GM19455 (cell line): ENCODE results near the gene ABCC3.
"Not testable (repeated sequence)": the region's sequence is repeated elsewhere in the genome, so short reads cannot be mapped to it uniquely, and the experiment has no call there.

ENCODE experiments used
- ATAC-seq: cut with Tn5 transposase; IDR thresholded peaks from one replicate; pipeline ENCODE4 v1.9.1; 2021; ENCODE audit not compliant: unreplicated experiment

The ABCC3 gene

DNA sequence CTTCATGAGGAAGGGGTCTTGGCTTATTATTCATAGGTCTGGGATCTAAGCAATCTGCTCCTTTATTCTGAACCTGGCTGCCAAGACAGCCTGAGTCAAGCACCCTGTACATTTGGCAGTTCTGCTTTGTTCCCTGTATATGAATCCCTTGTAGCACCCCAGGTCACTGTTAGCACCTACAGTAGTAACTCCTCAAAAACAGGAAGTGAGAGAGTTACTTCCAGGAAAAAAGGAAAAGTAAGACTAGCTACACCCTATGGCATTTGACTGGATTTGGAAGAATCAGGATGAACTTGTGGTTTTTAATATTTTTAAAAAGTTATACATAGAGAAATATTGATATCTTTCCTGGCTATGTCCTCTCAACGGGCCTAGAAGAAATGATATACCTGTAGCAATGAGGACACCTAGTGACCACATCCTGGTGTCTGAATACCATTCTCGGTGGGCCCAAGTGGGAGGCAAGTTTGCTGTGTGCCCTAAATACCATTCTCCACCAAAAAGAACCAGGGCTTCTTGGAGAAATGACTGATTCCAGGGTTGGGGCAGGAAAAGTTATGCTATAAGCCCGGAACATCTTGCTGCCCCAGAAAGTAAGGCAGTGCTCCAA lies 63.1 kb downstream of the ABCC3 start:
- no peak for ATAC-seq

- ATAC-seq: no peak
Observed at GRCh38 chr17:50699410-50699809, 64.7 kb downstream of the ABCC3 start.

- no peak for ATAC-seq
Observed at GRCh38 chr17:50703162-50703561, 68.5 kb downstream of the ABCC3 start.

DNA sequence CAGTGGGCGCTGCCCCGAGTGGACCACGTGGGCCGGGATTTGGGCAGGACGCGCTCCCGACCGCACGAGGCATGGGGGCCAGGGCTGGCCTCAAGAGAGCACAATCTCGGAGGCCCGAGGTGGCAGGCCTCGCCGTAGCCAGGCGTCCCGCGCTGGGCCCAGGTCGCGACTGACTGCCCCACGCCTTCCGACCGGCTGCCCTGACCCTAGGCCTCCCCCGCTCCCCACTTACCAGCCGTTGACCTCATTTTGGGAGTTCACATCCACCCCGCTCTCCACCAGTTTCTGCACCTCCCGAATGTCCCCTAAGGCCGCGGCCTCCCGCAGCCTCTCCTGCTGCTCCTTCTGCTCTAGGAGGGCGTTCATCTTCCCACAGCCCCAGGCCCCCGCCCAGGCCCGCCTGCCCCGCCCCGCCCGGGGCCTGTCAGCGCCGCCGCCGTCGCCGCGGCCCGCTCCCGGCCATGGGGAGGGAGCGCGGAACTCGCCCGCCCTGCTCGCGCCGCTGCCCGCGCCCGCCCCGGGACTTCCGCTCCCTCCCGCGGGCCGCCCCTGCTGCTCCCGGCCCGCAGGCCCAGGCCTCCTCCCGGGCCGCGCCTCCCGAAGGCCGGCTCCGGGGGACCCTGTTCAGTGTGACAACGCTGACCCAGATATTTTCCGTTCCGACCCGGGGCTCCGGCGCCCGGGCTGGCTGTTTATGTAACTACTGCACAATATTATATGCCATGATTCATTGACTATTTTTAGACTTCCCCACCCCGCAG lies 72.8 kb downstream of the ABCC3 start, which contains the start of gene ANKRD40:
Gene ANKRD40 (minus strand): TSS at position 626 of the 761 bp plus-strand sequence. CDS start 260 bp downstream, at position 366.
- ATAC-seq: peak; percentile 63

DNA sequence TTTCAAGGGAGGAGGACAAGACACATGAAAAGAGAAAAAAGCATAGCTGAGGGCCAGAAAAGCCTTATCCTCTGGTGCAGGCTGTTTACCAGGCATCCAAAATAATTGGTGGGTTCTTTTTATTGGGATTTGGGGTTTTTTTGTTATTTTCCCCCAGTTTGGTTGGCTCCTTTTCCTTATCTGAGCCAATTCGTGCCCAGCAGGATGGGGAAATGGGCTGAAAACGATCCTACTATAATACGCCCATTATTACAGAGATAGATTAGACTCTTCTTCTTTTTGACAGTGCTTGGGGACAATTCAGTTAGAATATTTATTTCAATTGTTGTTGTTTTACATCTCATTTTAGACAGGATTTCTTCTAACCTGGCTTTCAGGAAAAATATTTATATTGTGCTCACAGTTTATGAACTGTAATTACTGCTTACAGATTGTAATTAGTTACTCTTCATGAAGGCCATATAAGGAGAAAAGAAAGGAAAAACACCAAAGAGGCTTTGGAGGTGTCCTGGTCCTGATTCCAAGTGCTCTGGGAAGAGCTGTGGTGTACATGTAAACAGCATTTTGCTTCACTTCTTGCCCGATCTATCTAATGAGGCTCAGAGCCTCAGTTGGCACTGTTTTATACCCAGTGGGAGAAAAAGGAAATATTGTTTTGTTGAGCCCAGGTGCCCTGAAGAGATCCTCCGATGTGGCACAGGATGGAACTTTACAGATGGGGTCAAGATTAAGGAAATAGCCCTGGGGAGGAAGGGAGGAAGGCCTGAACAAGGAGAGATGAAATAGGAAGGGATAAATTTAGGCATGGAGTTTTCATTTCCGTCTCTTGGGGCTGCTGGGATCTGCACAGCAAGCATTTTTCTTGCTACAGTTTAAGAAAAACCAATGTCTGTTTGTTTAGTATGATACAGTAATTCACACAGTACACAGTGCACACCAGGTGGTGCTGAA lies 73.6 kb downstream of the ABCC3 start:
- ATAC-seq: no peak

- not testable (repeated sequence) for ATAC-seq
Observed at GRCh38 chr17:50709053-50709452, 74.4 kb downstream of the ABCC3 start.

DNA sequence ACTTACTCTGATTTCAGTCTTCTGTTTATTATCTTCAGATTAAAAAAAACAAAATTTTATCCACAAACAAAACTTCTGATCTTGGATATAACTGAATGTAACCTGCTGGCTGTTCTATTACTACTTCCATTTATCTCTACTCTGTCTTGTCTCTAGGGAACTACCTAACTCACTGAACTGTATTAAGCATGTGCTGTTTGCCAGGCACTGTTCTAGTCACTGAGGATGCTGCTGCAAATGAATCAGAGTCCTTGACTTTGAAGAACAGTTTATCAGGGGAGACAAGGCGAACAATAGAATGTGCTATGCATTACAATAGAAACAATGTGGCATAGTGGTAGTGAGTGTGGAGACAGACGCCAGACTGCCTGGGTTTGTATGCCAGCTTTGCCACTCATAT lies 75.3 kb downstream of the ABCC3 start:
- ATAC-seq: no peak

- ATAC-seq: no peak
Observed at GRCh38 chr17:50710650-50711049, 76.0 kb downstream of the ABCC3 start.

GRCh38 chr17:50712641-50713040 lies 78.0 kb downstream of the ABCC3 start:
- ATAC-seq: no peak

DNA sequence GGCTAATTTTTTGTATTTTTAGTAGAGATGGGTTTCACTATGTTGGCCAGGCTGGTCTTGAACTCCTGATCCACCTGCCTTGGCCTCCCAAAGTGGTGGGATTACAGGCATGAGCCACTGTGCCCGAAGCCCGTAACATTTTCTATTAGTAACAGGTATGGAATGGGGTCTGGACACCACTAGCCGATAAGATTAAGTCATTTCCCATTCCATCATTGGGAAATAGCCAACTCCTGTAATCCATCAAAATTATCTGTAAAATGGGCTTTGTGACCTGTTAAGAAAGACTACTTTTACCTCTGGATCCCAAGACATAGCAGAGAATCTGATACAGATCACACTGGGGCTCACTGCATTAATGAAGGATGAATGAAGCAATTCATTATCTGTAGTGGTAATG lies 80.8 kb downstream of the ABCC3 start:
- ATAC-seq: no peak

DNA sequence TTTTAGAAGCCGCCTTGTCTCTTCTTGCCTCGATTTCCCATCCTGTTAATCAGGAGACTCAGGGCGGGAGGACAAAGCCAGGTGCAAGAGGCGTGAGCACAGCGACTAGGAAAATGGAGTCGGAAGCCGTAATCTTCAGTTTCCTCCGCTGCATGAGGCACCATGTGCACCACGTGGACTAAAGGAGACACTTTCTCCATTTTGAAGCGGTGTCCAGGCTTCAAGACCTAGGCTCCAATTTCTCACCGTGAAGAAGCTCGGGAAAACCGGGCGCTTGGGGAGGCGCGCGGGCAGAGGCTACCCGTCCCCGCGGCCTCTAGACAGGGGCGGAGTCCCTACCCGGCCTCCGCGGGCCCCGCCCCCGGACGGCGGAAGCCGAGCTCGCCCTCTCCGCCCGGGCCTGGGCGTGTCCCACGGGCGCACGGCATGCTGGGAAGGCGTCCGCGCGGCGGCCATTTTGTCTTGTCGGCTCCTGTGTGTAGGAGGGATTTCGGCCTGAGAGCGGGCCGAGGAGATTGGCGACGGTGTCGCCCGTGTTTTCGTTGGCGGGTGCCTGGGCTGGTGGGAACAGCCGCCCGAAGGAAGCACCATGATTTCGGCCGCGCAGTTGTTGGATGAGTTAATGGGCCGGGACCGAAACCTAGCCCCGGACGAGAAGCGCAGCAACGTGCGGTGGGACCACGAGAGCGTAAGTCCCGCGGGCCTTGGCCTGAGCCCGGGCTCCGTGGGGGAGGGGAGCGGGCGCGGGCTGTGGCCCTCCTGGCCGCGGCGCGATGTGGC lies 84.7 kb downstream of the ABCC3 start, which contains the start of gene LUC7L3:
Gene LUC7L3 (plus strand): TSS at position 460 of the 780 bp plus-strand sequence. CDS start 130 bp downstream, at position 590.
- ATAC-seq: peak; percentile 91

- ATAC-seq: no peak
Observed at GRCh38 chr17:50719924-50720794, 85.5 kb downstream of the ABCC3 start.

GRCh38 chr17:50721194-50722010 lies 86.7 kb downstream of the ABCC3 start:
- ATAC-seq: no peak

- no peak for ATAC-seq
Observed at GRCh38 chr17:50722746-50723145, 88.1 kb downstream of the ABCC3 start.

DNA sequence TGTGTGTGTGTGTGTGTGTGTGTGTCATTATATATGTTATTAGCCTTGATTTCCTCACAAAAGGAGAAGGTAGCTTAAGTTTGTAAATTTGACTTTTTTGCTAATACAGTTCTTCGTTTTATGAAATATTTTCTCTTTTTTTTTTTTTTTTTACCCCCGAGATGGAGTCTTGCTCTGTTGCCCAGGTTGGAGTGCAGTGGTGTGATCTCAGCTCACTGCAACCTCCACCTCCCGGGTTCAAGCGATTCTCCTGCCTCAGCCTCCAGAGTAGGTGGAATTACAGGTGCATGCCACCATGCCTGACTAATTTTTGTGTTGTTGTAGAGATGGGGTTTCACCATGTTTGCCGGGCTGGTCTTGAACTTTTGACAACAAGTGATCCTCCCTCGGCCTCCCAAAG lies 89.9 kb downstream of the ABCC3 start:
- ATAC-seq: not testable (repeated sequence)

- no peak for ATAC-seq
Observed at GRCh38 chr17:50725769-50726655, 91.3 kb downstream of the ABCC3 start.

- ATAC-seq: no peak
Observed at GRCh38 chr17:50728112-50728429, 93.4 kb downstream of the ABCC3 start.
